ENCODE measurements around the gene FFAR1.
"Not testable (repeated sequence)": the region's sequence is repeated elsewhere in the genome, so short reads cannot be mapped to it uniquely, and the experiment has no call there.

Gene FFAR1

DNA sequence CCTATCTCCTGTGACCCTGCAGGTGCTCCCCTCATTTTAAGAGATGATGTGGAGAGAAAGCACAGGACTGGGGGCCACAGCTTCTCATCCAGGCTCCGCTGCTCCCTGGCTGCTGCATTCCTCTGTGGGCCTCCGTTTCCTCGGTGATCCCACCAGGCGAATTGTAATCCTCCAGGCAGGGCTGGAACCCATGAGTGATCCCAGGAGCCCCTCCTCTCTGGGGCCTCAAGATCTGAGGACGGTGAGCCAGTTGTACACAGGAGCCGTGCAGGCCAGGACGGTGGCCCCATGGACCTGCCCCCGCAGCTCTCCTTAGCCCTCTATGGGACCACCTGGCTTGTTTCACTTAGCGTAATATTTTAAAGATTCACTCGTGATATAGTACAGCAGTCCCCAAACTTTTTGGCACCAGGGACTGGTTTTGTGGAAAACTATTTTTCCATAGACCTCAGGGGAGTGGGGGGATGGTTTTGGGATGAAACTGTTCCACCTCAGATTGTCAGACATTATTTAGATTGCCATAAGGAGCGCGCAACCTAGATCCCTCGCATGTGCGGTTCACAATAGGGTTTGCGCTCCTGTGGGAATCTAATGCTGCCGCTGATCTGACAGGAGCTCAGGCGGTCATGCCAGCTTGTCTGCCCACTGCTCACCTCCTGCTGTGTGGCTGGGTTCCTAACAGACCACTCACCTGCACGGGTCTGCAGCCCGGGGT lies 16.2 kb downstream of the FFAR1 start:
- in situ Hi-C loops (cut with HindIII; ENCODE audit: low sequenced_read_pairs) = no loop called here
- no peak for DNase-seq (ENCODE audit: low read depth, low spot score)
- TF ChIP-seq, protein P1, sequence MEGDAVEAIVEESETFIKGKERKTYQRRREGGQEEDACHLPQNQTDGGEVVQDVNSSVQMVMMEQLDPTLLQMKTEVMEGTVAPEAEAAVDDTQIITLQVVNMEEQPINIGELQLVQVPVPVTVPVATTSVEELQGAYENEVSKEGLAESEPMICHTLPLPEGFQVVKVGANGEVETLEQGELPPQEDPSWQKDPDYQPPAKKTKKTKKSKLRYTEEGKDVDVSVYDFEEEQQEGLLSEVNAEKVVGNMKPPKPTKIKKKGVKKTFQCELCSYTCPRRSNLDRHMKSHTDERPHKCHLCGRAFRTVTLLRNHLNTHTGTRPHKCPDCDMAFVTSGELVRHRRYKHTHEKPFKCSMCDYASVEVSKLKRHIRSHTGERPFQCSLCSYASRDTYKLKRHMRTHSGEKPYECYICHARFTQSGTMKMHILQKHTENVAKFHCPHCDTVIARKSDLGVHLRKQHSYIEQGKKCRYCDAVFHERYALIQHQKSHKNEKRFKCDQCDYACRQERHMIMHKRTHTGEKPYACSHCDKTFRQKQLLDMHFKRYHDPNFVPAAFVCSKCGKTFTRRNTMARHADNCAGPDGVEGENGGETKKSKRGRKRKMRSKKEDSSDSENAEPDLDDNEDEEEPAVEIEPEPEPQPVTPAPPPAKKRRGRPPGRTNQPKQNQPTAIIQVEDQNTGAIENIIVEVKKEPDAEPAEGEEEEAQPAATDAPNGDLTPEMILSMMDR (IDR thresholded peaks at IDR 0.05; ENCODE audit: low read depth, low read length) = no peak
- H3K4me3 ChIP-seq (ENCODE audit: low read depth, low read length) = no peak overlapping the region

DNA sequence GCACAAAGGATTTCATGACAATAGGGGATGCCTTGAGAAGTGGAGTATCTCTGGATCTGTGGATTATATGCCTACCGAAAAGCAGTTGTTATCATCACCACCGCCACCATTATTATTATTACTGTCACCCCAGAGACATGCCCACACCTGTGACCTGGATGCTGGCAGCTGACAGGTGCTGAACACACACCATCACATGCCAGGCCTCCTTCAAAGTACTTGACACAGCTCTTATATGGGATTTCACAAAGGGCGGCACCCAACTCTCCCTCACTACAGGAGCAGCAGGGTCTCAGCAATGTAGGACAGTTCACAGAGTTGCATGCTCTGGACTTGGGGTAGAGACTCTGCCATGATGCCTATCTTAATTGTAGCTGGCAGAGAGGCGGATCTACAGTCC lies 17.6 kb downstream of the FFAR1 start:
- TF ChIP-seq, protein P1 (IDR thresholded peaks at IDR 0.05; ENCODE audit: low read depth, low read length) = no peak
- no peak overlapping the region for H3K4me3 ChIP-seq (ENCODE audit: low read depth, low read length)
- in situ Hi-C loops (cut with HindIII; ENCODE audit: low sequenced_read_pairs) = no loop called here
- DNase-seq (ENCODE audit: low read depth, low spot score) = no peak

DNA sequence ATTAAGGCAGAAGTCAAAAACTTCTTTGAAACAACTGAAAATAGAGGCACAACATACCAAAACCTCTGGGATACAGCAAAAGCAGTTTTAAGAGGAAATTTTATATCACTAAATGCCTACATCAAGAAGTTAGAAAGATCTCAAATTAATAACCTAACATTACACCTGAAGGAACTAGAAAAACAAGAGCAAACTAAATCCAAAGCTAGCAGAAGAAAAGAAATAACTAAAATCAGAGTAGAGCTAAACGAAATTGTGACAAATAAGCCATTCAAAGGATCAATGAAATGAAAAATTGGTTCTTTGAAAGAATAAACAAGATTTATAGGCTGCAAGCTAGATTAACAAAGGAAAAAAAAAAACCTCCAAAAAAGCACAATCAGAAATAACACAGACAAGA lies 20.7 kb downstream of the FFAR1 start:
- in situ Hi-C loops (cut with HindIII; ENCODE audit: low sequenced_read_pairs) = no loop called here
- DNase-seq (ENCODE audit: low read depth, low spot score) = no peak
- no peak overlapping the region for H3K4me3 ChIP-seq (ENCODE audit: low read depth, low read length)
- TF ChIP-seq, protein P1 (IDR thresholded peaks at IDR 0.05; ENCODE audit: low read depth, low read length) = no peak

DNA sequence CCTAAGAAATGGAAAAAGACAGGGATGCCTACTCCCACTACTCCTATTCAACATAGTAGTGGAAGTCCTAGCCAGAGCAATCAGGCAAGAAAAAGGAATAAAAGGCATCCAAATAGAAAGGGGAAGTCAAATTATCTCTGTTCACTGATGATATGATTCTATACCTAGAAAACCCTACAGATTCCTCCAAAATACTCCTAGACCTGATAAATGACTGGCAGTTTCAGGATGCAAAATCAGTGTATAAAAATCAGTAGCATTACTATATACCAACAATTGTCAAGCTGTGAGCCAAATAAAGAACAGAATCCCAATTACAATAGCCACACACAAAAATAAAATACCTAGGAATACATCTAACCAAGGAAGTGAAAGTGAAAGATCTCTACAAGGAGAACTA lies 21.8 kb downstream of the FFAR1 start:
- in situ Hi-C loops (cut with HindIII; ENCODE audit: low sequenced_read_pairs) = no loop called here
- no peak overlapping the region for H3K4me3 ChIP-seq (ENCODE audit: low read depth, low read length)
- TF ChIP-seq, protein P1 (IDR thresholded peaks at IDR 0.05; ENCODE audit: low read depth, low read length) = no peak
- no peak for DNase-seq (ENCODE audit: low read depth, low spot score)

DNA sequence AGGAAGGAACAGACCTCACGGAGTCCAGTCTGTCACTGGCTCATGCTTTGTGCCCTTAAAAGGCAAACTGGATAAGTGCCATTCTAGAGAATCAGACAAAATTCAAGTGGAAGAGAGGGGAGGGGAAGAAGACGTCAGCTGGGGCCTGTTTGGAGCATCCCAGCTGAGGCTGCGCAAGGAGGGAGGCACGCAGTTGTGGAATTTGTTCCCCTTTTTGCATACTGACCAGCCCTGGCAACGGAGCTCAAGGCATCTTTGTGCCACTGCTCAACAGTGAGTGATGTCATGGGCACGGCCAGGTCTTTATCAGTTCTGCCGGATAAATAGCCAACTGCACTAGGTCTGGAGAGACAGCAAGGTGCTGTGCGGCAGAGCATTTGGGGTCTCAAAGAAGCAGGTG lies 23.0 kb downstream of the FFAR1 start, which contains the start of gene GPR42:
Gene GPR42 (plus strand): TSS at position 347 of the 400 bp plus-strand sequence. CDS start 292 bp downstream, outside the sequence.
- in situ Hi-C loops (cut with HindIII; ENCODE audit: low sequenced_read_pairs) = no loop called here
- DNase-seq (ENCODE audit: low read depth, low spot score) = no peak
- TF ChIP-seq, protein P1 (IDR thresholded peaks at IDR 0.05; ENCODE audit: low read depth, low read length) = no peak
- H3K4me3 ChIP-seq (ENCODE audit: low read depth, low read length) = no peak within 1 kb of the TSS

DNA sequence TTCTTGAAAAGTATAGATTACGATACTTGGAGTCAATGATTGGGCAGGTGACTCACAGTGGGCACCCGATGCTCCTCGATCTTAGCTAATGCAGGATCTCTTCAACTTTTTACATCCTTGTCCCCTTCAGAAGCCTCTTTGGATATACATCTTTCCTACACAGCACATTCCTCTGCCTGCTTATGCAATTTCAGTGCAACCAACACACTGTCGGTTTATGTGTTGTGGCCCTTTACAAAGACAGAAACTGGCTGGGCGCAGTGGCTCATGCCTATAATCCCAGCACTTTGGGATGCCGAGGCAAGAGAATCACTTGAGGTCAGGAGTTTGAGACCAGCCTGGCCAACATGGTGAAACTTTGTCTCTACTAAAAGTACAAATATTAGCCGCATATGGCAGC lies 25.8 kb downstream of the FFAR1 start:
- in situ Hi-C loops (cut with HindIII; ENCODE audit: low sequenced_read_pairs) = no loop called here
- H3K4me3 ChIP-seq (ENCODE audit: low read depth, low read length) = no peak overlapping the region
- TF ChIP-seq, protein P1 (IDR thresholded peaks at IDR 0.05; ENCODE audit: low read depth, low read length) = no peak
- DNase-seq (ENCODE audit: low read depth, low spot score) = no peak

DNA sequence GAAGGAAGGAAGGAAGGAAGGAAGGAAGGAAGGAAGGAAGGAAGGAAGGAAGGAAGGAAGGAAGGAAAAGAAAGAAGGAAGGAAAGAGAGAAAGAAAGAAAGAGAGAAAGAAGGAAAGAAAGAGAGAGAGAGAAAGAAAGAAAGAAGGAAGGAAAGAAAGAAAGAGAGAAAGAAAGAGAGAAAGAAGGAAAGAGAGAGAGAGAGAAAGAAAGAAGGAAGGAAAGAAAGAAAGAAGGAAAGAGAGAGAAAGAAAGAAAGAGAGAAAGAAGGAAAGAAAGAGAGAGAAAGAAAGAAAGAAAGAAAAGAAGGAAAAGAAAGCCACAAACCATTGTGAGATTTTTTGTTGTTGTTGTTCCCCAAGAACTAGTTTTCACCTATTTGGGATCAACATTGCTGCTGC lies 26.3 kb downstream of the FFAR1 start:
- DNase-seq (ENCODE audit: low read depth, low spot score); in situ Hi-C loops (cut with HindIII; ENCODE audit: low sequenced_read_pairs): not testable (repeated sequence)

More for the DNA sequence above, 26.3 kb downstream of the FFAR1 start:
- H3K4me3 ChIP-seq (ENCODE audit: low read depth, low read length) = not testable (repeated sequence)

Measured in astrocyte of the spinal cord (primary cell).